HepG2 (cell line): ENCODE results near the gene ZBTB32. TPM values are rescaled to one million over a fixed set of nuclear protein-coding genes. Genes with fewer than 3 reads are reported as not detected.

Experiments
- ELF3 ChIP-seq: IDR thresholded peaks from 2 replicates; pipeline ENCODE4 v1.6.1; 2016; ENCODE audit warnings: missing genetic modification reagents, missing compliant biosample characterization
- ERF ChIP-seq: IDR thresholded peaks from 2 replicates; pipeline ENCODE4 v1.6.1; 2018; ENCODE audit warnings: missing biosample characterization, missing genetic modification reagents
- HNF1B ChIP-seq: sonication (generic); formaldehyde crosslinking; IDR thresholded peaks from 2 replicates; pipeline ENCODE4 v1.5.1; 2020; ENCODE audit warnings: mild to moderate bottlenecking, moderate library complexity, missing genetic modification reagents
- HOXA3 ChIP-seq: sonication (generic); formaldehyde crosslinking; IDR thresholded peaks from 2 replicates; pipeline ENCODE4 v1.5.0; 2020; ENCODE audit warnings: missing genetic modification reagents
- IKZF5 ChIP-seq: IDR thresholded peaks from 2 replicates; pipeline ENCODE4 v1.6.1; 2018; ENCODE audit warnings: missing genetic modification reagents, mild to moderate bottlenecking, missing compliant biosample characterization
- JARID2 ChIP-seq: sonication (generic); formaldehyde crosslinking; IDR thresholded peaks from 2 replicates; pipeline ENCODE4 v1.8.1; 2023; ENCODE audit warnings: missing genetic modification reagents, inconsistent platforms; ENCODE audit not compliant: insufficient replicate concordance
- KLF16 ChIP-seq, 2 experiments: sonication (generic) in 1 of 2; formaldehyde crosslinking in 1 of 2; IDR thresholded peaks; 2 replicates each; pipeline versions ENCODE4 v1.6.1 to v1.8.0; 2016 to 2023; ENCODE audit warnings: missing genetic modification reagents in 2 of 2, missing compliant biosample characterization in 1 of 2
- MAX ChIP-seq: IDR thresholded peaks from 2 replicates; pipeline ENCODE4 v1.6.1; 2012; ENCODE audit warnings: inconsistent platforms
- RARG ChIP-seq: sonication (generic); formaldehyde crosslinking; IDR thresholded peaks from 2 replicates; pipeline ENCODE4 v1.4.0; 2020; ENCODE audit warnings: low read depth, mild to moderate bottlenecking, missing genetic modification reagents
- RBFOX2 ChIP-seq: fragments of 200-400 bp; formaldehyde crosslinking; IDR thresholded peaks from 2 replicates; pipeline ENCODE4 v1.6.1; 2017; ENCODE audit warnings: low read depth, mild to moderate bottlenecking, low read length
- SP5 ChIP-seq: IDR thresholded peaks from 2 replicates; pipeline ENCODE4 v1.6.1; 2016; ENCODE audit warnings: low read depth, borderline replicate concordance
- SSRP1 ChIP-seq: IDR thresholded peaks from 2 replicates; pipeline ENCODE4 v1.6.1; 2016; ENCODE audit warnings: control low read depth
- TBX2 ChIP-seq: sonication (generic); formaldehyde crosslinking; IDR thresholded peaks from 2 replicates; pipeline ENCODE4 v1.5.0; 2020; ENCODE audit warnings: missing genetic modification reagents, mild to moderate bottlenecking, borderline replicate concordance
- ZC3H13 ChIP-seq: sonication (generic); formaldehyde crosslinking; IDR thresholded peaks from 2 replicates; pipeline ENCODE4 v1.8.1; 2023; ENCODE audit warnings: mild to moderate bottlenecking, missing genetic modification reagents, moderate library complexity
- ZFP37 ChIP-seq: sonication (generic); formaldehyde crosslinking; IDR thresholded peaks from 2 replicates; pipeline ENCODE4 v1.4.0; 2020; ENCODE audit warnings: missing genetic modification reagents, borderline replicate concordance
- ZHX2 ChIP-seq, 2 experiments: sonication (generic) in 1 of 2; formaldehyde crosslinking in 1 of 2; IDR thresholded peaks; 2 replicates each; pipeline versions ENCODE4 v1.6.1 to v1.9.0; 2014 to 2022; ENCODE audit warnings: antibody characterized with exemption in 1 of 2, borderline replicate concordance in 1 of 2, inconsistent platforms in 1 of 2, low read depth in 1 of 2, missing genetic modification reagents in 1 of 2
- ZNF20 ChIP-seq: sonication (generic); formaldehyde crosslinking; IDR thresholded peaks from 2 replicates; pipeline ENCODE4 v1.4.0; 2020; ENCODE audit warnings: mild to moderate bottlenecking, moderate library complexity, missing genetic modification reagents
- ZNF547 ChIP-seq: sonication (generic); formaldehyde crosslinking; IDR thresholded peaks from 2 replicates; pipeline ENCODE4 v1.5.1; 2020; ENCODE audit warnings: mild to moderate bottlenecking, missing genetic modification reagents
- ZNF589 ChIP-seq: sonication (generic); formaldehyde crosslinking; conservative IDR thresholded peaks from 2 replicates; pipeline ENCODE4 v1.8.0; 2022; ENCODE audit warnings: mild to moderate bottlenecking, moderate library complexity, missing genetic modification reagents
- ZNF614 ChIP-seq: IDR thresholded peaks from 2 replicates; pipeline ENCODE4 v1.6.1; 2018; ENCODE audit warnings: missing biosample characterization, missing genetic modification reagents, inconsistent platforms, borderline replicate concordance
- polyA plus RNA-seq, 8 experiments: library from polyadenylated mRNA; depleted of rRNA in 3 of 8; stranded (reverse) in 7 of 8; unstranded in 1 of 8; fragments of >200 nt; fragmentation: Illumina TruSeq in 4 of 8; extraction: Trizol in 4 of 8; gene quantifications; 2 replicates each; pipeline versions ENCODE4 v1.2.1 to v1.2.3, GENCODE V29; 2011 to 2016; ENCODE audit warnings: low read depth in 4 of 8, missing spikeins in 1 of 8, mixed read lengths in 1 of 8; ENCODE audit not compliant: insufficient read depth in 1 of 8
- total RNA-seq, 5 experiments: library from RNA; depleted of rRNA; stranded (reverse); fragments of >200 nt; fragmentation: Illumina TruSeq; extraction: Trizol; gene quantifications; 2 replicates each; pipeline ENCODE4 v1.2.3, GENCODE V29; 2016; ENCODE audit warnings: low read depth in 1 of 5

Gene ZBTB32
- total and polyA plus RNA-seq, 2 of the 13 experiments (the other 11 are each of a cell fraction or from before 2014, with no cell fraction given) = not detected

GRCh38 chr19:35693835-35694599, 10.3 kb upstream of the ZBTB32 start (continued):
- TF ChIP-seq ZHX2 (IDR thresholded peaks at IDR 0.05; ENCODE audit: low read depth) (no peak), ZHX2 (CRISPR knock-in tag; IDR thresholded peaks at IDR 0.05; ENCODE audit: borderline replicate concordance) (no peak), JARID2 (CRISPR knock-in tag) (peak; percentile 67), ELF3 (0 out of 2 replicates have a peak, but pooled peaks have one; percentile 44), TBX2 (CRISPR knock-in tag) (no peak), HNF1B (CRISPR knock-in tag) (no peak), KLF16 (CRISPR knock-in tag; IDR thresholded peaks at IDR 0.05) (peak in 1 of 2 experiments; percentile 66; a peak in 1 of 4 replicates), SSRP1 (CRISPR knock-in tag) (0 out of 2 replicates have a peak, but pooled peaks have one; percentile 53), ZC3H13 (CRISPR knock-in tag) (no peak), ZNF589 (CRISPR knock-in tag) (no peak), RBFOX2 (no peak), SP5 (peak; percentile 24; the same call in 1 of the 2 replicates), ZFP37 (no peak), IKZF5 (CRISPR knock-in tag) (0 out of 2 replicates have a peak, but pooled peaks have one; percentile 46), ZNF547 (CRISPR knock-in tag) (peak; percentile 35; the same call in 1 of the 2 replicates), MAX (peak; percentile 39; the same call in 1 of the 2 replicates), ZNF614 (CRISPR knock-in tag) (0 out of 2 replicates have a peak, but pooled peaks have one; percentile 18), ERF (CRISPR knock-in tag) (peak; percentile 71; the same call in 1 of the 2 replicates), HOXA3 (CRISPR knock-in tag) (peak; percentile 36; the same call in 1 of the 2 replicates), ZNF20 (CRISPR knock-in tag) (no peak), RARG (CRISPR knock-in tag) (no peak)
